GM21717 (cell line): ENCODE data around the gene POMT1.

Experiments used
- ATAC-seq: cut with Tn5 transposase; IDR thresholded peaks from one replicate; pipeline ENCODE4 v1.9.1; 2021; ENCODE audit warnings: mild to moderate bottlenecking, moderate library complexity; ENCODE audit not compliant: unreplicated experiment

POMT1 gene

GRCh38 chr9:131476777-131477345, 25.9 kb upstream of the POMT1 start:
- ATAC-seq = no peak

- ATAC-seq = no peak
Observed at GRCh38 chr9:131477367-131477766, 25.4 kb upstream of the POMT1 start.

GRCh38 chr9:131477816-131478419, 24.8 kb upstream of the POMT1 start:
- no peak for ATAC-seq

- ATAC-seq = no peak
Observed at GRCh38 chr9:131478421-131478868, 24.3 kb upstream of the POMT1 start.

GRCh38 chr9:131478911-131479310, 23.8 kb upstream of the POMT1 start:
- ATAC-seq = no peak

GRCh38 chr9:131480258-131480657, 22.5 kb upstream of the POMT1 start:
- ATAC-seq = no peak

GRCh38 chr9:131481441-131482342, 21.0 kb upstream of the POMT1 start:
- ATAC-seq = no peak

- no peak for ATAC-seq
Observed at GRCh38 chr9:131482343-131483006, 20.2 kb upstream of the POMT1 start.

- ATAC-seq = no peak
Observed at GRCh38 chr9:131483319-131484050, 19.2 kb upstream of the POMT1 start.

GRCh38 chr9:131484051-131484445, 18.7 kb upstream of the POMT1 start:
- no peak for ATAC-seq

- no peak for ATAC-seq
Observed at GRCh38 chr9:131484560-131485185, 18.0 kb upstream of the POMT1 start.

GRCh38 chr9:131485206-131485605, 17.5 kb upstream of the POMT1 start:
- no peak for ATAC-seq

GRCh38 chr9:131485728-131486422, 16.8 kb upstream of the POMT1 start:
- no peak for ATAC-seq

GRCh38 chr9:131487001-131487400, 15.7 kb upstream of the POMT1 start:
- ATAC-seq = no peak

GRCh38 chr9:131487621-131488031, 15.1 kb upstream of the POMT1 start:
- no peak for ATAC-seq

- no peak for ATAC-seq
Observed at GRCh38 chr9:131490514-131490913, 12.2 kb upstream of the POMT1 start.

- ATAC-seq = no peak
Observed at GRCh38 chr9:131491001-131491710, 11.6 kb upstream of the POMT1 start.

- no peak for ATAC-seq
Observed at GRCh38 chr9:131492070-131492469, 10.6 kb upstream of the POMT1 start.

- no peak for ATAC-seq
Observed at GRCh38 chr9:131494296-131494870, 8.3 kb upstream of the POMT1 start.
